ENCODE data around the gene PIEZO1. TPM values are rescaled to one million over a fixed set of nuclear protein-coding genes. Genes with fewer than 3 reads are reported as not detected.

The PIEZO1 gene
- total RNA-seq, 1 experiment from 2014 or later, result 224 TPM

DNA sequence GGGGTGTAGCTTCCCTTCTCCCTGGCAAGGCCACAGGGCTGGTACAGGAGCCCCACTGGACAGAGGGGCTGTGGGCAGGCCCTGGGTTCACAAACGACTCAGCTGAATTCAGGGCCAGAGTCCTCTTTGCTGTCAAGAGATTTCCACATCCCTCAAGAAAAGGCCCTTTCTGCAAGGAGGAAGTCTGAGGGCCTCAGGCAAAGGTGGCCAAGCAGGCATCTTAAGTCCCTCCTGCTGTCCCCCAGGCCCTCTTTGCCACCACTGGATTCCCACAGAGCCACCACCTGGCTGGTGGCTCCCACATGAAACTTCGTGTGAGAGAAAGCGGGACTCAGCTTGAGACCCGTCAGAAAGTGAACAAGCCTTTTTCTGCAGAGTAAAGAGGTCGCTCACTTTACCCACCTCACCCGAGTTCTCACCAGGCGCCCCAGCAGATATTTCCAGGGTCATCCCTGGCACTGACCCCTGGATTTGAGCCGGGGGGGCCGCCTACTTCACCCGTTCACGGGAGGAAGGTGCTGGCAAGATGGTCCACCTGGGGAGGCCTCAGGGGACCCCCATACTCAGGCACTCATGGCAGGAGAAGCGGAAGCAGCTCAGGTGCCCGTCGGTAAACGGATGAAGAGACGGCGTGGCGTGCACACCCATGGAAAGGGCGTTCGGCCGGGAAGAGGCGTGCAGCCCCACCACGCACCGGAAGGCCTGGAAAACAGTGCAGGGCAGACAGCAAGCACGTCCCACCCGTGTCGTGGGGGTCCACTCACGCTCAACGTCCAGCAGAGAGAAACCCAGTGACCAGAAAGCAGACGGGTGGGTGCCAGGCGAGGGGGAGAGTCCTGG lies 82.4 kb downstream of the PIEZO1 start:
- Histone ChIP-seq H2AFZ (ENCODE audit: low read depth, low read length, poor library complexity, severe bottlenecking) (no peak overlapping the region), H3K4me3 (replicated peaks in 1 of 2; ENCODE audit: low read depth in 1 of 2, low read length in 2 of 2) (no peak overlapping the region), H3K79me2 (ENCODE audit: insufficient read depth, low read length) (peaks cover 22% of the 10 kb centered on the region), H3K27ac (ENCODE audit: low read depth, low read length) (no peak overlapping the region), H3K36me3 (ENCODE audit: control insufficient read depth in 1 of 2, insufficient read depth in 2 of 2, low read length in 2 of 2) (peaks cover 2 to 3% of the 10 kb centered on the region in 2 experiments; a peak in 1 of 4 replicates), H3K9me3 (ENCODE audit: control insufficient read depth in 1 of 2, insufficient read depth in 1 of 2, low read depth in 1 of 2, low read length in 2 of 2) (no peaks in the 10 kb centered on the region), H3K9me2 (ENCODE audit: insufficient read depth) (no peaks in the 10 kb centered on the region), H4K20me1 (ENCODE audit: insufficient read depth) (no peaks in the 10 kb centered on the region), H3K27me3 (ENCODE audit: insufficient read depth, low read length) (no peaks in the 10 kb centered on the region), H3K9ac (ENCODE audit: low read length) (no peak overlapping the region), H3K4me1 (ENCODE audit: control insufficient read depth in 1 of 2, insufficient read depth in 2 of 2, low read length in 2 of 2) (peaks cover 14 to 15% of the 10 kb centered on the region in 2 experiments), H3K4me2 (ENCODE audit: low read length) (no peak overlapping the region)
- ChIA-PET POLR2A (no interaction called here), RAD21 (ENCODE audit: low non-redundant PET in 1 of 2, low total read pairs in 2 of 2, uncharacterized antibody in 2 of 2, unreplicated experiment in 2 of 2) (no interaction called here), CTCF (interaction anchor here (0.6 kb wide), 1 partner anchor 142 kb away, joined by 3 read pairs; no protein-coding TSS in a partner anchor)
- no TSS peak for BruUV-seq (replicated peaks)
- intact Hi-C loops (cut with micrococcal nuclease), result no loop called here
- TF ChIP-seq, protein P1, sequence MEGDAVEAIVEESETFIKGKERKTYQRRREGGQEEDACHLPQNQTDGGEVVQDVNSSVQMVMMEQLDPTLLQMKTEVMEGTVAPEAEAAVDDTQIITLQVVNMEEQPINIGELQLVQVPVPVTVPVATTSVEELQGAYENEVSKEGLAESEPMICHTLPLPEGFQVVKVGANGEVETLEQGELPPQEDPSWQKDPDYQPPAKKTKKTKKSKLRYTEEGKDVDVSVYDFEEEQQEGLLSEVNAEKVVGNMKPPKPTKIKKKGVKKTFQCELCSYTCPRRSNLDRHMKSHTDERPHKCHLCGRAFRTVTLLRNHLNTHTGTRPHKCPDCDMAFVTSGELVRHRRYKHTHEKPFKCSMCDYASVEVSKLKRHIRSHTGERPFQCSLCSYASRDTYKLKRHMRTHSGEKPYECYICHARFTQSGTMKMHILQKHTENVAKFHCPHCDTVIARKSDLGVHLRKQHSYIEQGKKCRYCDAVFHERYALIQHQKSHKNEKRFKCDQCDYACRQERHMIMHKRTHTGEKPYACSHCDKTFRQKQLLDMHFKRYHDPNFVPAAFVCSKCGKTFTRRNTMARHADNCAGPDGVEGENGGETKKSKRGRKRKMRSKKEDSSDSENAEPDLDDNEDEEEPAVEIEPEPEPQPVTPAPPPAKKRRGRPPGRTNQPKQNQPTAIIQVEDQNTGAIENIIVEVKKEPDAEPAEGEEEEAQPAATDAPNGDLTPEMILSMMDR (IDR thresholded peaks at IDR 0.05 in 2 of 3, conservative IDR thresholded peaks at IDR 0.05 in 1 of 3; ENCODE audit: borderline replicate concordance in 1 of 3, insufficient read depth in 1 of 3, low read depth in 2 of 3, low read length in 2 of 3), result no peak
- DNase-seq (ENCODE audit: low read depth, low spot score), result no peak
- ATAC-seq, result no peak

DNA sequence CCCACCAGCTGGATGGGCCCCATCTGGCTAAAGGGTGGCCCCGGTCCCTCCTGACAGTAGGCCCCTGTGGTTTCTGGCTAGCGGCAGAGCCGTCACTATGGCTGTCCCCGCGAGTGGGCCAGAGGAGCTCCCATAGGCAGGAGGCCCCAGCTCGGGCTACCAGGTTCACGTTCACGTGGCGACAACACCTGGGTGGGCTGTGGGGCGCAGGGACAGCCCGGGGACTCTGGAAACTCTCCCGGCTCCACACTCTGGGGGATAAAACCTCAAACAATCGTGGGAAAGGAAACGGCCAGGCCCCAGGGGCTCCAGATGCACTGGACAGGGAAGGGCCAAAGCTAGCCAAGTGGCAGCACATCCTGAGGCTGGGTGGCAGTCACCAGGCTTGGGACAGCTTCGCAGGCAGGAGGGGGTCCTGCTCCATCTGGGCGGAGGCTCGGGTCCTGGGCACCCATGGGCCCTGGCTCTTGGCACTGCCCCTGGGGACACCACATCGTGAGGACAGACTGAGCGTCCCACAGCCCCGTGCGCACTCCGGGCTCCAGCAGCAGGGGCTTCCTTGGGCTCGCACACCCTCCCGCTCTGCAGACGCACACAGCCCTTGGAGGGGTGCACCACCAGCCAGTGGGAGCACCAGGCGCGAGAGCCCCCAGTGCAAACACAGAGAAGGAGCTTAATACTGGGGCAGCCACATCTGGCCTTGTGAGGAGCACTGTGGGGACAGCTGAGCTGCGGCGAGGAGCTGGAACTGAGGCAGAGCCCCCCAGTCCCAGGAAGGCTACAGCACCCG lies 83.2 kb downstream of the PIEZO1 start:
- Histone ChIP-seq H3K27ac (ENCODE audit: low read depth, low read length) (no peak overlapping the region; the same call in 1 of the 2 replicates), H3K36me3 (ENCODE audit: control insufficient read depth in 1 of 2, insufficient read depth in 2 of 2, low read length in 2 of 2) (peaks cover 2 to 3% of the 10 kb centered on the region in 2 experiments; a peak in 1 of 4 replicates), H4K20me1 (ENCODE audit: insufficient read depth) (no peaks in the 10 kb centered on the region), H3K4me2 (ENCODE audit: low read length) (no peak overlapping the region), H3K4me1 (ENCODE audit: control insufficient read depth in 1 of 2, insufficient read depth in 2 of 2, low read length in 2 of 2) (peaks cover 7 to 8% of the 10 kb centered on the region in 2 experiments; a peak in 3 of 4 replicates), H3K9me3 (ENCODE audit: control insufficient read depth in 1 of 2, insufficient read depth in 1 of 2, low read depth in 1 of 2, low read length in 2 of 2) (no peaks in the 10 kb centered on the region), H3K79me2 (ENCODE audit: insufficient read depth, low read length) (peaks cover 14% of the 10 kb centered on the region), H3K4me3 (replicated peaks in 1 of 2; ENCODE audit: low read depth in 1 of 2, low read length in 2 of 2) (no peak overlapping the region), H3K9ac (ENCODE audit: low read length) (no peak overlapping the region), H3K9me2 (ENCODE audit: insufficient read depth) (no peaks in the 10 kb centered on the region), H3K27me3 (ENCODE audit: insufficient read depth, low read length) (no peaks in the 10 kb centered on the region), H2AFZ (ENCODE audit: low read depth, low read length, poor library complexity, severe bottlenecking) (no peak overlapping the region)
- ATAC-seq (no peak), DNase-seq (ENCODE audit: low read depth, low spot score) (no peak)
- RAD21 ChIA-PET (ENCODE audit: low non-redundant PET in 1 of 2, low total read pairs in 2 of 2, uncharacterized antibody in 2 of 2, unreplicated experiment in 2 of 2), result no interaction called here
- CTCF ChIA-PET, result interaction anchor here (0.6 kb wide), 1 partner anchor 141 kb away, joined by 3 read pairs; no protein-coding TSS in a partner anchor
- intact Hi-C loops (cut with micrococcal nuclease), result no loop called here
- no TSS peak for BruUV-seq (replicated peaks)
- POLR2A ChIA-PET, result no interaction called here
- TF ChIP-seq POLR2AphosphoS5 (IDR thresholded peaks at IDR 0.05; ENCODE audit: low read depth, low read length) (no peak), FOSL1 (IDR thresholded peaks at IDR 0.05; ENCODE audit: low read depth) (no peak), EZH2 (IDR thresholded peaks at IDR 0.05) (no peak), ZFX (IDR thresholded peaks at IDR 0.05) (no peak), SRF (IDR thresholded peaks at IDR 0.05; ENCODE audit: low read depth) (no peak), CEBPB (IDR thresholded peaks at IDR 0.05; ENCODE audit: low read depth) (no peak), YY1 (IDR thresholded peaks at IDR 0.05; ENCODE audit: extremely low read depth, insufficient replicate concordance, low read depth, low read length) (no peak), JUND (IDR thresholded peaks at IDR 0.05) (no peak), TCF7L2 (IDR thresholded peaks at IDR 0.05; ENCODE audit: borderline replicate concordance, extremely low read depth, insufficient read depth, insufficient read length) (no peak)
- TF ChIP-seq, protein P2, sequence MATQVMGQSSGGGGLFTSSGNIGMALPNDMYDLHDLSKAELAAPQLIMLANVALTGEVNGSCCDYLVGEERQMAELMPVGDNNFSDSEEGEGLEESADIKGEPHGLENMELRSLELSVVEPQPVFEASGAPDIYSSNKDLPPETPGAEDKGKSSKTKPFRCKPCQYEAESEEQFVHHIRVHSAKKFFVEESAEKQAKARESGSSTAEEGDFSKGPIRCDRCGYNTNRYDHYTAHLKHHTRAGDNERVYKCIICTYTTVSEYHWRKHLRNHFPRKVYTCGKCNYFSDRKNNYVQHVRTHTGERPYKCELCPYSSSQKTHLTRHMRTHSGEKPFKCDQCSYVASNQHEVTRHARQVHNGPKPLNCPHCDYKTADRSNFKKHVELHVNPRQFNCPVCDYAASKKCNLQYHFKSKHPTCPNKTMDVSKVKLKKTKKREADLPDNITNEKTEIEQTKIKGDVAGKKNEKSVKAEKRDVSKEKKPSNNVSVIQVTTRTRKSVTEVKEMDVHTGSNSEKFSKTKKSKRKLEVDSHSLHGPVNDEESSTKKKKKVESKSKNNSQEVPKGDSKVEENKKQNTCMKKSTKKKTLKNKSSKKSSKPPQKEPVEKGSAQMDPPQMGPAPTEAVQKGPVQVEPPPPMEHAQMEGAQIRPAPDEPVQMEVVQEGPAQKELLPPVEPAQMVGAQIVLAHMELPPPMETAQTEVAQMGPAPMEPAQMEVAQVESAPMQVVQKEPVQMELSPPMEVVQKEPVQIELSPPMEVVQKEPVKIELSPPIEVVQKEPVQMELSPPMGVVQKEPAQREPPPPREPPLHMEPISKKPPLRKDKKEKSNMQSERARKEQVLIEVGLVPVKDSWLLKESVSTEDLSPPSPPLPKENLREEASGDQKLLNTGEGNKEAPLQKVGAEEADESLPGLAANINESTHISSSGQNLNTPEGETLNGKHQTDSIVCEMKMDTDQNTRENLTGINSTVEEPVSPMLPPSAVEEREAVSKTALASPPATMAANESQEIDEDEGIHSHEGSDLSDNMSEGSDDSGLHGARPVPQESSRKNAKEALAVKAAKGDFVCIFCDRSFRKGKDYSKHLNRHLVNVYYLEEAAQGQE (IDR thresholded peaks at IDR 0.05; ENCODE audit: low read depth), result no peak

All from HCT116 (cell line).